B cell (primary cell): ENCODE data around the gene PLEKHM2.

ENCODE experiments used
- EZH2 ChIP-seq: IDR thresholded peaks from 2 replicates; pipeline ENCODE4 v1.6.1; 2012; ENCODE audit warnings: borderline replicate concordance, low read depth, mild to moderate bottlenecking, moderate library complexity, low read length; ENCODE audit not compliant: insufficient read depth, poor library complexity, severe bottlenecking
- TF ChIP-seq, protein P1 (sequence below): fragments of 200-600 bp; IDR thresholded peaks from one replicate; pipeline ENCODE4 v1.8.0; 2022; ENCODE audit warnings: antibody characterized with exemption, mild to moderate bottlenecking

GRCh38 chr1:15674386-15675159 lies 9.5 kb upstream of the PLEKHM2 start:
- TF ChIP-seq EZH2 = no peak
- TF ChIP-seq, protein P1, sequence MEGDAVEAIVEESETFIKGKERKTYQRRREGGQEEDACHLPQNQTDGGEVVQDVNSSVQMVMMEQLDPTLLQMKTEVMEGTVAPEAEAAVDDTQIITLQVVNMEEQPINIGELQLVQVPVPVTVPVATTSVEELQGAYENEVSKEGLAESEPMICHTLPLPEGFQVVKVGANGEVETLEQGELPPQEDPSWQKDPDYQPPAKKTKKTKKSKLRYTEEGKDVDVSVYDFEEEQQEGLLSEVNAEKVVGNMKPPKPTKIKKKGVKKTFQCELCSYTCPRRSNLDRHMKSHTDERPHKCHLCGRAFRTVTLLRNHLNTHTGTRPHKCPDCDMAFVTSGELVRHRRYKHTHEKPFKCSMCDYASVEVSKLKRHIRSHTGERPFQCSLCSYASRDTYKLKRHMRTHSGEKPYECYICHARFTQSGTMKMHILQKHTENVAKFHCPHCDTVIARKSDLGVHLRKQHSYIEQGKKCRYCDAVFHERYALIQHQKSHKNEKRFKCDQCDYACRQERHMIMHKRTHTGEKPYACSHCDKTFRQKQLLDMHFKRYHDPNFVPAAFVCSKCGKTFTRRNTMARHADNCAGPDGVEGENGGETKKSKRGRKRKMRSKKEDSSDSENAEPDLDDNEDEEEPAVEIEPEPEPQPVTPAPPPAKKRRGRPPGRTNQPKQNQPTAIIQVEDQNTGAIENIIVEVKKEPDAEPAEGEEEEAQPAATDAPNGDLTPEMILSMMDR = no peak
